NCI-H2107 treated with DMSO at 0.1 percent for 48 hours (cell line): ENCODE measurements around the gene WDR45.

ENCODE experiments used
- DNase-seq: peaks from one replicate; lab custom pipeline; 2025; ENCODE audit not compliant: unreplicated experiment; lab: John Stamatoyannopoulos, UW

WDR45 gene

DNA sequence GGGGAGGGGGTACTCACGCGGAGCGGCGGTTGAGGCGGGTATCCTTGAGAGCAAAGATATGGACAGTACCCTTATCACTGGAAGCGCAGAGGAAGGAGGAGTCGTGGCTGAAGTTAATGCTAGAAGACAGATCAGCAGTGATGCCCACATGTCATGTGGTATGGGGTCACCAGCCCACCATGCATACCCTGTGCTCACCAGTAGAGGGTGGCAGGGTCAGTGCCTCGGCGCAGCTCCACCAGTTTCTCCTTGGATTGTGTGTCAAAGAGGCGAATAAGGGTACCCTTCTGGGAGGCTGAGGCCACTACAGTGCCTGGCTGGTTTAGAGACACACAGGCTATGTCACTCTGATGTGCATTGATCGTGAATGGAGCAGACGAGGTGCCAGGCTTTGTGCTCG lies 4.3 kb downstream of the WDR45 start:
- no peak for DNase-seq

DNA sequence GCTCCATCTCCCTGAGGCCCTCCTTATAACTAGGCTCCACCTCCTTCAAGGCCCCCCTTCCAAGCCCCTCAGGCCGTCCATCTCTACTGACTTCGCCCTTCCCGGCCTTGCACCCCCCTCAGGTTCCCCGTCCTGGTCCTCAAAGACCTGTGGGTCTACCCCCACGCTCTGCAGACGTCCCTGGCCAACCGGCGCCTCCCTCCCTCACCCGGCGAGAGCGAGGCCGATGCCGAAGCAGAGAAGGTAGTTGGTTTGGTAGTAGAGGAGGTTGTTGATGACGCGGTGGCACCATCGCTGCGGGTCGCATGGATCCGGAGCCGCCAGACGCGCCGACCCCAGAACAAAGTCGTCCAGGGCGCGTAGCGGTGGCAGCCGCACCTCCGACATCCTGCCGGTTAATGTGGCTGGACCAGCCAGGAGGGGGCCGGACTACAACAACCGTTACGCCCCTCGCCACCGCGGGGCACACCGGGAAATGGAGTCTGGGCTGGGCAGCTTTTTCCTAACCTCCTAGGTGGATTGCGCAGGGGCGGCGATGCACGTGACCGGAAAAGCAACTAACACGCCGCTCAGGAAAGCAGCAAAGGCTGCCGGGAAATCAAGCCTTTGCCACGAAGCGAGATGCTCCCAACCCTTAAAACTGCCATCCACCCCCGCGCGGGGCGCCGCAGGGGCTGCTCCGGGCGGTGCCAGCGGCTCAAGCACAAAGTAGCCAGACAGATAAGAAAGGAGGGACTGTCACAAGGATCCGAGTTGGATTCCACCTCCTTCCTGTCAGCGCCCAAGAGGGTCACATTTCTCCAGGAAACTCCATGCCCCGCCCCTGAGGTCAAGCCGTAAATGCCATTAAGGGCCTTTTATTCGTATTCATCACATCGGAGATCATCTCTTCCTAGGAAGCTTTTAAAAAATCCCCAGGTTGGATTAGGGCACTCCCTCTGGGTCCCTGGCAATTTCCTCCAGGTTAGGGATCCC lies 5.8 kb downstream of the WDR45 start, which contains the start of gene PRAF2:
Gene PRAF2 (minus strand): TSS at position 402 of the 975 bp plus-strand sequence. CDS start 15 bp downstream, at position 387.
- peak; percentile 89 for DNase-seq

DNA sequence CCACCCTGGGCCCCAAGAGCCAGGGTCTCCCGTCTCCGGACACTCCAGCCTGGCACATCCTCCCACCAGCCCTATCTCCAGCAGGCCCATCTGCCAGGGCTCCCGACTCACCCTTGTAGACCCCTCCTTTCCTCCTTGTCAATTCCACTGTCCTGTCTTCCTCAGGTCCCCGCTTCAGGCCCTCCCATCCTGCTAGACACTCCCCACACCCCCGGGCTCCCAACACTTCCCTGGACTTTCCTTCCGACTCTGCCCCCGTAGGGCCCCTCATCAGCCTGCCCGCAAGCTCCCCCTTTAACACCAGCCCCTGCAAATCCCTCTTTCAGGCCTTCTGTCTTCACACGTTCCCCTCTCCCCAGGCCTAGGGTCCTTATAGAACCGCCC lies 7.0 kb downstream of the WDR45 start:
- no peak for DNase-seq

DNA sequence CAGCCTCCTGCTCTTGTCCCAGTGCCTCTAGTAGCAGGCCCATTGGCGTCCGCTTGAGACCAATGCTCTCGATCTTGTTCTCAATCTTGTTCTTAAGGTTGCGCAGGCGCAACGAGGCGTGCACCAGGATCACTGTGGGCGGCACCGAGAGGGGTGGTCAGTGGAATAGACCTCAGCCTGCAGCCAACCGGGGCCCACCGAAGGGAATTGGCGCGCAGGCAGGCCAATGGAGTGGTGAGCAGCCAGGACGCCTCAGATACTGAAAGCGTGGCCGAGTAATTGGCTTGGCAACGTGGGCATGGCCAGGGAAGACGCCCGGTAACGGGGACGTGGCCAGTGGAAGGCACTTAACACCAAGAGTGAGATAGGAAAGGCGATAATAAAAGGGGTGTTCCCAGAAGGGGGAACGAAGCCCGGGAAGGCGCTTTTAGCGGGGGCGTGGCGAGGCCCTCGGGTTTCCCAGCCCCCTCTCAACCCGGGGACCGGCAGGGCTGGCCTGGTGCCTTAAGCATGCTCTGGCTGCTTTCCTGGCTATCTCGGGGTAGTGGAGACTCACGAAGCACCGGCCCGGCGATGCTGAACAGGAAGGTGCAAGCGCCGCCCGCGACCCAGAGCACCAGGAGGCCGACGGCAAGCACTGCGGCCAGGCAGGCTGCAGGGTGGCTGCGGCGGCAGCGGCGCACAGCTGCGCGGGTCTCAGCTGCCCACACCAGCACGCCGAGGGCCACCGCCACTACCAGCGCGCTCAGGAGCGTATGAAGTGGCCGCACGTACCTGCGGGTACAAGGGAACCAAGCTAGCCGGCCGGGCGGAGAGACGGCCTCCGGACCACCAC lies 7.6 kb downstream of the WDR45 start:
- no peak for DNase-seq

- DNase-seq, result no peak
Observed at GRCh38 chrX:49070988-49071387, 8.7 kb downstream of the WDR45 start.

GRCh38 chrX:49069038-49069437 lies 10.6 kb downstream of the WDR45 start:
- no peak for DNase-seq

DNA sequence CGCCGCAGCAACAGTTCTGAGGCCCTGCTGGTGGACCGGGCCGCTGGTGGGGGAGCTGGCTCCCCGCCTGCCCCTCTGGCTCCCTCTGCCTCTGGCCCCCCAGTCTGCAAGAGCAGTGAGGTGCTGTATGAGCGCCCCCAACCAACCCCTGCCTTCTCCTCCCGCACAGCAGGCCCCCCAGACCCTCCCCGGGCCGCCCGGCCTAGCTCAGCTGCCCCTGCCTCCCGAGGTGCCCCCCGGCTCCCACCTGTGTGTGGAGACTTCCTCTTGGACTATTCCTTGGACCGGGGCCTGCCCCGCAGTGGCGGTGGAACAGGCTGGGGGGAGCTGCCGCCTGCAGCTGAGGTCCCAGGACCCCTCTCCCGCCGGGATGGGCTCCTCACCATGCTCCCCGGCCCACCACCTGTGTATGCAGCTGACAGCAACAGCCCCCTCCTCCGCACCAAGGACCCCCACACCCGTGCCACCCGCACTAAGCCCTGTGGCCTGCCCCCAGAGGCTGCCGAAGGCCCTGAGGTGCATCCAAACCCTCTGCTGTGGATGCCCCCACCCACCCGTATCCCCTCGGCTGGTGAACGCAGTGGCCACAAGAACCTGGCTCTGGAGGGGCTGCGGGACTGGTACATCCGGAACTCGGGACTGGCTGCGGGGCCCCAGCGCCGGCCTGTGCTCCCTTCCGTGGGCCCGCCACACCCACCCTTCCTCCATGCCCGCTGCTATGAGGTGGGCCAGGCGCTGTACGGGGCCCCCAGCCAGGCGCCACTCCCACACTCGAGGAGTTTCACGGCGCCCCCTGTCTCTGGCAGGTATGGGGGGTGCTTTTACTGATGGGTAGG lies 12.2 kb downstream of the WDR45 start:
- DNase-seq, result no peak

DNA sequence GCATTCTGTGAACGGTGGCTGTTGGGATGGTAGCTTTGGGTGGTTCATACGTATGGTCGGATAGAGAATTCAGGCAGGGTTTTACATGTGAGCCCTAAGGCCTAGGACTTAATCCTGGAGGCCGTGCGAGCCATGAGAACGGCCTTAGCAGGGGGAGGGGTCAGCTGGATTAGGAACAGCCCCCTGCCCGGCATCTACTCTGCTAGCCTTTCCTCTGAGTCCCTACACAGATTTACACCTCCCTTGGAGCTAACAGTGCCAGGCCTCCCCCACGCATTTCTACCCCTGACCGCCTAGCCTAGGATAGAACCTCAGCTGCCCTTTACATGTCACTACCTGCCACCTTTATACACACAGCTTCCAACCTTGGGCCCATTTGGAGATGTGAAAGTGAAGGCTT lies 13.0 kb downstream of the WDR45 start:
- no peak for DNase-seq

DNA sequence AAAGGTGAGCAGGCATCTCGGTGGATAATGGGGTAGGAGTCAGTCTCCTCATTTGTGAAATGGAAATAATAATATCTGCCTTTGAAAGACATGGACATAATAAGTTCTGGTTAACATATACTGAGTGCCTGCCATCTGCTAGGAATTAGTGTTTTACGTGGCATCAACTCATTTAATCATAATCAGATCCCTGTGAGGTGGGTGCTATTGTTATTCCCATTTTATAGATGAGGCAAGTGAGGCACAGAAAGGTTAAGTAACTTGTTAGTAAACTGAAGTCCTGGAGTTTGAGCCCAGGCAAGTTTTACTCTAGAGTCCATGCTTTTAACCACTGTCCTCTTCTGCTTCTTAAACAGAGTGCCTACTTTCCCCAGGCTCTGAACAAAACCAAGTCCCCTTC lies 13.4 kb downstream of the WDR45 start:
- no peak for DNase-seq

DNA sequence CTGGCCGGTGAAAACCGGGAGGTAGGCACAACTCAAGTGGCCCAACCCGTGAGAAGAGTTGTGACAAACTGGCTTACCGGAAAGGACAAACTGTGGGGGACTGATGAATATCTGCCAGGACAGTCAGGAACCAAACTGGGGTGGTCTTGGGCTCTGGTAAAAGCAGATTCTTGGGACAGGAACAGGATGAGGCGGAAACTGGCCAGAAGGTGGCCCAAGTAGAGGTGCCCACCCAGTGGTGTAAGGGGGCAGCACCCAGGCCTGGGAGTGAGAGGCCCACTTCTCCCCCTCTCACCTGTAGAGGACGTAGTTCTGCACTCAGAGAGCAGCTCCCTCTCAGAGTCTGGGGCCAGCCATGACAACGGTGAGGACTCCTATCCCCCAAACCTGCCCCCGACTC lies 15.0 kb downstream of the WDR45 start:
- no peak for DNase-seq

- DNase-seq, result no peak
Observed at GRCh38 chrX:49064303-49064702, 15.4 kb downstream of the WDR45 start.

GRCh38 chrX:49063715-49064114 lies 16.0 kb downstream of the WDR45 start:
- no peak for DNase-seq

- no peak for DNase-seq
Observed at GRCh38 chrX:49061916-49062315, 17.8 kb downstream of the WDR45 start.

GRCh38 chrX:49061490-49061889 lies 18.2 kb downstream of the WDR45 start:
- no peak for DNase-seq

GRCh38 chrX:49060914-49061313 lies 18.8 kb downstream of the WDR45 start:
- DNase-seq, result no peak

GRCh38 chrX:49059681-49060085 lies 20.0 kb downstream of the WDR45 start:
- DNase-seq, result no peak

DNA sequence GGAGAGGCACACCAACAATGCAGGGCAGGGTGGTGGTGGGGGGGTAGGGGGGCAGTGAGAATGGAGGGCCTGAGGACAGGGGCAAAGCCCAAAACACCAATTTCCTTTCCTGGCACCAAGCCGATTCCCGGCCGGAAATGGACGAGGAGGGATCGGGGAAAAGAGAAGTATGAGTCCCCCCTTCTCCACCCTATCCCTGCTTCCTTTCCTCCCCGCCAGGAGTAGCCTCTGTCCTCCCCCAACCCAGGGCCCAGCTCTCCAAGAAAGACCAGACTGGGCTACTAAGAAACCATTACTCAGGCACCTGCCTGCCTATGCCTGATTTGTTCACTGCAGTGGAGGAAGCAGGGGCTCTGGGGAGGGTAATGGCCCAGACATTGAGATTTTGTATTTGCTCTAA lies 20.5 kb downstream of the WDR45 start:
- DNase-seq, result no peak

DNA sequence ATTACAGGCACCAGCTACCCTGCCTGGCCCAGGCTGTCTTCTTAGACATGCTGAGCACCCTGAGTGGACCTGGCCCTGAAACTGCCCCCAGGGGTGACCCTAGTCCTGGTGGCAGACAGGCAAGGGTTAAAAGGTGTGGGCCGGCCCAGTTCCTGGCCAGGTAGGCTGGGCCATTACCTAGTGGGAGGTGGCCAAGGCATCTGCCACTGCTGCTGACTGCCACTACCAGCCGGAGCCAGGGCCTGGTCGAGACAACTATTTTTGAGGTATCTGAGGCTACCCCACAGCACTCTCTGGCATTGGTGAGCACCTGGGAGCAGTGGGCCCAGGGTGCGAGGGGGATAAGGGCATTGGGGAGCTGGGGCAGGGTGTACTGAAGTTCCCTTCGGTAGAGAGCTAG lies 20.9 kb downstream of the WDR45 start, which contains the start of gene CCDC120:
Gene CCDC120 (plus strand): TSS at position 206 of the 400 bp plus-strand sequence. CDS start 3,043 bp downstream, outside the sequence.
- no peak for DNase-seq

DNA sequence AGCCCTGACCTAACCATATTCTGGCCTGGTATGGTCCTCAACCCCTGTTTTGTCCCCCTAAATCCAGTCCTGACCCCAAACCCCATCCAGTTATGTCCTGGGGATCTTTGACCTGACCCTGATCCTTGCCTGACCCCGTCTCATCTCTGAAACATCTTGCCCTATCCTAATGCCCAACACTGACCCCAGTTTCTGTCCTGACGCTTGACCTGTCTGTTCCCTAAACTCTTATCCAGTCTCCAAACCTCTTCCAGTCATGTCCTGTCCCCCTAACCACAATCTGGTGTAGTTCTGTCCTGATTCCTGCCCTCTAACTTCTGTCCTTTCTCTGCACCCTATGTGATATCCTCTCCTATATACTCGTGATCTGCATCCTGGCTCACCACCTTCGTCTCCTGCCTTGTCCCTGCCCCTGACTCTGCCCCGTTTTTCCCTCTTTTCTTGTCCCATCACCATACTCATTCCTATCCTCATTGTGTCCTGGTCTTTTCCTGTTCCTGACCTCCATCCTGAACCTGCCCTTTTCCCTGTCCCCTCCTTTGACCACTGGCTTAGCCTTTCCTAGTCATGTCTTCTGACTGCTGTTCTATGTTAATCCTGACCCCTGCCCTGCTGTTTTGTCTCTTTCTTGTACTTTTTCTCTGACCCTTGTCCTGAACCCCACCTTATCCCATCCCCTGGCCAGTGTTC lies 25.5 kb downstream of the WDR45 start:
- DNase-seq, result no peak
